ENCODE results near the gene PCDHGA11.
"Not testable (repeated sequence)": the region's sequence is repeated elsewhere in the genome, so short reads cannot be mapped to it uniquely, and the experiment has no call there.

The PCDHGA11 gene

GRCh38 chr5:141403387-141403786 is 17.5 kb upstream of the PCDHGA11 start:
- Histone ChIP-seq H3K4me3 (ENCODE audit: insufficient read depth, low read length, poor library complexity, severe bottlenecking) (no peak overlapping the region), H3K9me3 (ENCODE audit: insufficient read depth, low read length) (peaks cover 37% of the 10 kb centered on the region; the same call in 1 of the 2 replicates), H4K20me1 (ENCODE audit: low read depth, low read length) (no peaks in the 10 kb centered on the region), H3K36me3 (ENCODE audit: low read length) (peaks cover 22% of the 10 kb centered on the region), H3K4me2 (ENCODE audit: low read depth, low read length, poor library complexity, severe bottlenecking) (no peak overlapping the region), H3K9me2 (replicated peaks; ENCODE audit: insufficient read depth, low read length) (no peaks in the 10 kb centered on the region), H3K27ac (ENCODE audit: low read depth, low read length) (no peak overlapping the region), H3K27me3 (ENCODE audit: low read length) (no peaks in the 10 kb centered on the region), H3F3A (ENCODE audit: insufficient read depth) (no peaks in the 10 kb centered on the region), H2AFZ (ENCODE audit: low read depth, low read length, severe bottlenecking) (no peak overlapping the region), H3K79me2 (ENCODE audit: insufficient read depth, low read length) (no peaks in the 10 kb centered on the region; the same call in 1 of the 2 replicates), H3K9ac (ENCODE audit: low read length) (no peak overlapping the region)
- TF ChIP-seq EZH2phosphoT487 (conservative IDR thresholded peaks at IDR 0.05; ENCODE audit: low read length) (no peak), CTCF (IDR thresholded peaks at IDR 0.05; ENCODE audit: insufficient read depth, low read length, poor library complexity, severe bottlenecking) (no peak)

- H4K20me1 ChIP-seq (ENCODE audit: low read depth, low read length); H2AFZ ChIP-seq (ENCODE audit: low read depth, low read length, severe bottlenecking); H3K4me2 ChIP-seq (ENCODE audit: low read depth, low read length, poor library complexity, severe bottlenecking); H3K27ac ChIP-seq (ENCODE audit: low read depth, low read length); H3K4me3 ChIP-seq (ENCODE audit: insufficient read depth, low read length, poor library complexity, severe bottlenecking); H3K9me2 ChIP-seq (replicated peaks; ENCODE audit: insufficient read depth, low read length); H3F3A ChIP-seq (ENCODE audit: insufficient read depth); H3K9ac ChIP-seq (ENCODE audit: low read length); H3K79me2 ChIP-seq (ENCODE audit: insufficient read depth, low read length); H3K27me3 ChIP-seq (ENCODE audit: low read length): not testable (repeated sequence)
- H3K36me3 ChIP-seq (ENCODE audit: low read length): peaks cover 12% of the 10 kb centered on the region
- H3K9me3 ChIP-seq (ENCODE audit: insufficient read depth, low read length): peaks cover 23% of the 10 kb centered on the region; the same call in 1 of the 2 replicates
These were observed 12.9 kb upstream of the PCDHGA11 start, which contains the start of gene PCDHGB6 for GRCh38 chr5:141407790-141408505. Gene PCDHGB6 (plus strand): TSS chr5:141408021. CDS start chr5:141408203, 182 bp downstream.

- H3K4me2 ChIP-seq (ENCODE audit: low read depth, low read length, poor library complexity, severe bottlenecking): no peak overlapping the region
- H3K27me3 ChIP-seq (ENCODE audit: low read length): no peaks in the 10 kb centered on the region
- H3F3A ChIP-seq (ENCODE audit: insufficient read depth): no peaks in the 10 kb centered on the region
- no peak overlapping the region for H3K4me3 ChIP-seq (ENCODE audit: insufficient read depth, low read length, poor library complexity, severe bottlenecking)
- H3K9me2 ChIP-seq (replicated peaks; ENCODE audit: insufficient read depth, low read length): no peaks in the 10 kb centered on the region
- H3K27ac ChIP-seq (ENCODE audit: low read depth, low read length): no peak overlapping the region
- peaks cover 12% of the 10 kb centered on the region for H3K36me3 ChIP-seq (ENCODE audit: low read length)
- TF ChIP-seq EZH2phosphoT487 (conservative IDR thresholded peaks at IDR 0.05; ENCODE audit: low read length): no peak
- no peak for TF ChIP-seq CTCF (IDR thresholded peaks at IDR 0.05; ENCODE audit: insufficient read depth, low read length, poor library complexity, severe bottlenecking)
- no peaks in the 10 kb centered on the region for H4K20me1 ChIP-seq (ENCODE audit: low read depth, low read length)
- no peak overlapping the region for H3K9ac ChIP-seq (ENCODE audit: low read length)
- H3K9me3 ChIP-seq (ENCODE audit: insufficient read depth, low read length): peaks cover 21% of the 10 kb centered on the region; the same call in 1 of the 2 replicates
- peaks cover 3% of the 10 kb centered on the region; the same call in 1 of the 2 replicates for H3K79me2 ChIP-seq (ENCODE audit: insufficient read depth, low read length)
- H2AFZ ChIP-seq (ENCODE audit: low read depth, low read length, severe bottlenecking): no peak overlapping the region
These were observed 11.1 kb upstream of the PCDHGA11 start for GRCh38 chr5:141409598-141410306.
